HG02759 (cell line): ENCODE data around the gene HECTD2.
"Not testable (repeated sequence)": the region's sequence is repeated elsewhere in the genome, so short reads cannot be mapped to it uniquely, and the experiment has no call there.

Experiments
- ATAC-seq: cut with Tn5 transposase; IDR thresholded peaks from one replicate; pipeline ENCODE4 v1.9.1; 2021; ENCODE audit warnings: mild to moderate bottlenecking, moderate library complexity; ENCODE audit not compliant: unreplicated experiment

HECTD2 gene

DNA sequence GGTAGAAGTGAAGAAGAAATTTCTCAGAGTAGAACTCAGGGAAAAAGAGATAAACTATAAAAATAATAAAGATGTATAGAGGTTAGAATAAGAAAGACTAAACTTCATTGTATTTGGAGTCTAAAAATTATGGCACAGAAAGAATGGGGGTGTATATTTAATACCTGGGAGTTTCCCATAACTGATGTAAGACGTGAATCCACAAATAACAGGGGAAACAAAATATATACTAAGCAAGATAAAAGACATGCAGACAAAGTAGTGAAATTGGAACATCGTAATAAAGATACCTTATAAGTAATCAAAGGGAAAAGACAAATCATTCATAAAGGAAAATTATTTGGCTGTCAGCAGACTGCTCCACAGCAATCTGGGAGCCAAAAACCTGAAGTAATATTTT, 62.8 kb downstream of the HECTD2 start:
- ATAC-seq: no peak

DNA sequence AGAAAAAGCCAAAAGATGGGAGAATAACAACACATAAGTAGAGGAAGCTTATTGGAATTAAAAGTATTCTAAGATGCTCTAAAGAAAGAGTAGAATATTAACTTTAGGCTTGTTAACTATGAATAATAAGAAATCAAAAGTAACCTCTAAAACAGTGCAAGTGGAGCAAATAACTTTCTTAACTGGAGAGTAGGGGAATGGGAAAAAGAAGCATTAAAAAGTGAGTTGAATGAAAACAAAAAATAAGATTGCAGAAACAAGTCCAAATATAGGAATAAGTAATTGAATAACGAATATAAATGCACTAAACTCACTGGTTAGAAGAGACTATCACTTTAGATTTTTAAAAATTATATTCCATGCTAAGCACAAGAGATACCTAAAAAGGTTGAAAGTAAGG, 63.9 kb downstream of the HECTD2 start:
- no peak for ATAC-seq

DNA sequence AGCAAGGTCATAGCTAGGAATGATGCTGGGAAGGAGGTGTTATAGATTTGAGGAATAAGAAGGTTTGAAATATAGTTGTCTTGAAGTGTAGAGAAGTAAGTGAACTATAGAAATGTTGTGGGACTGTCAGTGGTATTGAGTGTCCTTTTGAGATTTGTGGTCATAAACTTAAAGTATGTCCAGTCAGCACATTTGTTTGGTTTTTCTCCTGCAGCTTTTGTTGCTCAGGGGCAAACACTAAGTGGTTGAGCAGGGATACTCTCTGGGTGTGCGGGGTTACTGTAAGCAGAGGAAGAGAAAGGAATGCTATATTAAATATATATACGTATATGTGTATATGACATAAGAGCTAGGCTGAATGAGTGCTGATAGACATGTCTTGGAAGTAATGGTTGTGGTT, 67.1 kb downstream of the HECTD2 start:
- no peak for ATAC-seq

DNA sequence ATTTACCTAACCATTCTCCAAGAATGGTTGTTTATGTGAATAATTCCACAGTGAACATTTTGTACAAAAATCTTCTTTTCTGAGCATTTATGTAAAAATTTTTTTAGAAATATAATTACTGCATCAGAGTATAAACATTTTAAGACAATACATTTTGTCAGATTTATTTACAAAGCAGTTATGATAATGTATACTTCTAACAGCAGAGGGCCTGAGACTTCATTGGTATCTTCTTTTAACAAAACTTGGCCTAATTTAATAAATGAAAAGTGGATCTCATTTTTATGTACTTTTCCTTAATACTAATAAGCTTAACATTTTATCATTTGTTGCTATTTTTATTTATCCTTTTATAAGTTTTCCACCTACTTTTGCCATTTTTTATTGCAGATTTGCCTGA, 69.4 kb downstream of the HECTD2 start:
- ATAC-seq: no peak

DNA sequence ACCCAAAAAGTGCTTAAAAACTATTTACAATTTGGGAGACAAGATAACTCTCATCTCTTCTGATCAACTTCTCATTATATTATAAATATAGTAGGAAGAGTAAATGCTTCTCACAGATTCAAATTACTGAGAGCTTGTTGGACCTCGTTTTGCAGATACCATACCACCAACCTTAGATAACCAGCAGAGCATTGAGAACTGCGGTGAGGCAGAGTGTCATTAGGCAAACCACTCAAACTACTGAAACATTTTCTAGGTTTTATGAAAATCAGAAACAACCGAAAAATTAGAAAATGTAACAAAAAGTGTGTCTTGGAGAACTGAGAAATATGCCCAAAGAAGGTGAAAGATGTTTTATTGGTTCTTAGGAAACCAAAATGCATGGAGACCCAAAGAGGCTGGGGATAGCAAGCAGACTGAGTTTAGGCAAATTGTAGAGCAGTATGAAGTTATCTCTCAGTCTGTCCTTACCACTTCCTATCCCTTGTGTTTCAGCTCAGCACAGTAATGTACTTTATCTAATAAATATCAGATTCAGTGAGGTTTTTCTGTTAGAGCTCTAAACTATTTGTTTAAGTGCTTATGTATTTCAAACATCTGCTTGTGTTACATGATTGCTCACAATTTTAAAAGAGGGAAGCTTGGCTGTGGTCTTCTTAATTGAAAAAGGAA, 77.9 kb downstream of the HECTD2 start:
- no peak for ATAC-seq

DNA sequence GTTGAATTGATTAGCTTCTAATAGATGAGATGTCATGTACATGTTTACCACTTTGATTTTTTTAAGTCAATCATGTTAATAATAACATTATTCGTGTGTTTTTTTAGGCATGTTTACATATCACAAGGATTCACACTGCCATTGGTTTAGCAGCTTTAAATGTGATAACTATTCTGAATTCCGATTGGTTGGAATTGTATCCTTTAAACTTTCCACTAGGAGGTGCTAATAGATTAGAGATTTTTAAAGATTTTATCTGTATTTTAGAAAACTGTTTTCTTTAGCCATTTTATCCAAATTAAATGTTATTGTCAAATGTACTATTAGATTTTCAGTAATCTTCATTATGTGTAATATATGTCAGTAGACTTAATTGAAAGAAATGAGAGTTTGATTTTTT, 83.2 kb downstream of the HECTD2 start:
- no peak for ATAC-seq

DNA sequence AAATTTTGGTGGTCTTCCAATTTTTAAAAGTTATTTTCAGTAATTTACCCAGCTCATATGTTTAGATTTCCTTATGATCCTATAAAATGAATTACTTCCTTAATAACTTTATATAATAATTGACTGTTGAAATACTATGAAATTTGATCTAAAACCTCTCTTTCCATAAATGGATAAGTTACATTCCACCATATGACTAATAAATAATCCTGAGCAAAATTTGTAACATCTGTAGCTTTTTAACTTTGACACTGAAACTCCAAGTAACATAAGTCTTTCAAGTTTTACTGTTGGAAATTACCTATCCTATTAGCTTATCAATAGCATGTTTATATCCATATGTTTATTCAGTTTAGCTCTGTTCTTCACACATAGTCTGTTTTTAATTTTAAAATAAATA, 85.3 kb downstream of the HECTD2 start:
- ATAC-seq: no peak

DNA sequence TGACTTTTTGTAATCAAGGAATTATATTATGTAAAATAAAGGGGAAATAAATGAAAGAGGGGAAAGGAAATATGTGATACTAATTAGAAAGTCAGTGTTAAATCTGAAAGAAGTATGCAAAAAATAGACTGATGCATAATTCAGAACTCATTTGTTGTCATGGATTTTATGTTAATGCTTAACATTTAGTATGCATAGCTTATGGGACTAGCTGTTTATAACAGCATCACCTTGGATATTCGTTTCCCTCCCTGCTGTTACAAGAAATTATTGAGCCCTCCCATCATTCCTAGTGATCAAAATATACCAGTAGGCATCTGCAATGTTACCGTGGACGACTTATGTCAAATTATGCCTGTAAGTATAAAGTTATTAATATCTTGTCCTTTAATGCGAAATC, 85.9 kb downstream of the HECTD2 start:
- ATAC-seq: no peak

DNA sequence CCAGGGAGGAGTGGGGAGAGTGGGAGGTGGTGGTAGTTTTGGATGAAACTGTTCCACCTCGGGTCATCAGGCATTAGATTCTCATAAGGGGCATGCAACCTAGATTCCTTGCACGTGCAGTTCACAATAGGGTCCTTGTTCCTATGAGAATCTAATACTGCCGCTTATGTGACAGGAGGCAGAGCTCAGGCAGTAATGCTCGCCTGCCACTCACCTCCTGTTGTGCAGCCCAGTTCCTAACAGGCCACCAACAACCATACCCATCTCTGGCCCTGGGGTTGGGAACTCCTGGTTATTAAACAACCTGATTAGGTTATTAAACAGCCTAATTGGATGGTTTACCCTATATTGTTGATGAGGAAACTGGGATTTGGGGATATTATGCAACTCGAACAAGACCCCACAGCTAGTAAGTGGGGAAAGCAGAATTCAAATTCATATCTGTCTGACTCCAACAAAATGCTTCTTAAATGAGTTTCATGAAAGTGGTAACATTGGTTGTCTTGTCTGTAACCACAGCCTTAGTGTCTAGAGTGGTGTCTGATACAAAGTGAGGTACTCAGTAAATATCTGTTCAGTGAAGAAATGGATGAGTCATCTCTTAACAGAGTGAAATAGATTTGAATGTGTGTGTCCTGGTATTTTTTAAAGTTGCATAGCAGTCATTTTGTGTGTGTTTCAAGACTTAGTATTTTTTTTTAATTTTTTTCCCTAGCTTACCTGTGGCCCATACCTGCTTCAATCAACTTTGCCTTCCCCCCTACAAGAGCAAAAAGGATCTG, 101.6 kb downstream of the HECTD2 start:
- ATAC-seq: no peak

DNA sequence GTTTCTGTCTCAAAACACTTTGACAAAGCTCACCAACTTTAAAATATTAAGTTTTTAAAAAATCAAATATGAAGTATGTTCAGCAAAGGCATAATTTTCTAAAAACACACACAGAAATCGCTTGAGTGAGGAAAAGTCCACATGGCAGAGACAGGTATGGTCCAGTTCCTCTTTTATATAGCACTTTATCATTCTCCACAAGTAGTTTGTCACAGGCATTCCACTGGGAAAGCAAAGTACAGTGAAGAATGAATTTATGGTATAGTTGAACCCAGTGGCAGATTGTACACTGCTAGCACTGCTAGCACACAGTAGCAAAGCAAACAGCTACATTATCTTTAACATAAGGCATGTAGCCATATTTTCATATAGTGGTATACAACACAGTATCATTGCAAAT, 102.3 kb downstream of the HECTD2 start:
- ATAC-seq: no peak

DNA sequence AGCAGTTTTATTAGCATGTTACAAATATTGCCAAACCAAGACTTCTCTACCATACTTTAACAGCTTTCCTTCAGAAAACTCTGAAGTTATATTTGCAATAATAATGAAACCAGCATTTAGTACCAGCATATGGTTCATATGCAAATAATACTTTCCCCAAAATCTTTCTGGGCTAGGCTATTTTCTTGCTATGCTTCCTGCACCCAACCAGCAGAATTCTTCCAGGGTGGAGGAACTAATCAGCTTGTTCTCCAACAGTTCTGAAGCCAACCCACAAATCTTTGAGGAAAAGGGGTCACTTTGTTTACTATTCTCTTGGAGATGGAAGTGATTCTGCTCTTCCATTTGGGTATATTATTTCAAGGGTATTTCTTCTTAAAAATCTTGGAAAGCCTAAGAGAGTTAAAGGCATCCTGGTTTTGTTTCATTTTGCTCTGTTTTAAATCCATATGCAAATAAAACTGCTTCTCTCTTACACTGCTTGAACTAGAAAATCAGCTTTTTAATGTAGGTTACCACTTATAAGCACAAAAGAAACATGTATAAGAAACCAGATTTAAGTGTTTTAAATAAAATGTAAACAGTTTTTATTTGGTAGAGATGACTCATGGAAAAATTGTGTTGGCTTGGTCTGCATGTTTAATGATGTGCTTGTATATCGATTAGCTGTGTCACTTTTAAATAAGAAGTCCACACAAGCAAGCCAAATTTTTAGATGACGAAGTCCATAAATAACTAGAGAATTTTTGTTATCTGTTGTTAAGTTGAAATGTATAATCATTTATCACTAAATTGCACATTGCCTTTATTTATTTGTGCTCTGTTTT, 103.7 kb downstream of the HECTD2 start:
- ATAC-seq: no peak

DNA sequence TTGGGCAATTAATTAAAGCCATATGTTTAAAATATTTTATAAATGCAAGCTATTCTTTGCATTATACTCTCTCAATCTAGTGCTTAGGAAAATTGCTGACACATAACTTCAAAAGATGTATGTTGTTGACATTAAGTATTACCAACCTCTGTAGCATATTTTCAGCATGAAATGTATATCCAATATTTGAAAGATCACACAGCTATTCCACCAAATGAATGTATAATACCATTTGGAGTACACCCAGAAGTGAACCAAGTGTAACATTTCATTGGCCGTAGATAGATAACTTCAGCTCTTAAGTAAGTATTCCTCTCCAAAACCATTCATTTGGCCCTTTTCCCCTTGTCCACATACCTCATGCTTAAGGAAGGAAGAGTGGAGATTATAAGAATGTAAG, 104.6 kb downstream of the HECTD2 start:
- ATAC-seq: no peak

DNA sequence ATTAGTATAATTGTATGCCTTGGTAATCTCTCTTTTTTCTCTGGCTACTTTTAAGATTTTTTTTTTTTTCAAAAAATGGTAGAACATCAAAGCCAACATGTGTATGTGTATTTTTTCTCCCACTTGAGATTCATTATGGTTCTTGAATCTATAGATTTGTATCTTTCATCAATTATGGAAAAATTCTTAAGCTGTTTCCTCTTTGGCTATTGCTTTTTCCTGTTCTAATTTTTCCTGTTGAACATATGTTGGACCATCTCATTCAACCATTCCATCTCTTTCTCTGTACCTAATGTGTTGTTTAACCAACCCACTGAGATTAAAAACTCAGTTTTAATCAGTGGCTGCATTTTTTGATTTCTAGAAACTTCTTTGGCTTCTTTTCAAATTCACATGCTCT, 107.2 kb downstream of the HECTD2 start:
- no peak for ATAC-seq

DNA sequence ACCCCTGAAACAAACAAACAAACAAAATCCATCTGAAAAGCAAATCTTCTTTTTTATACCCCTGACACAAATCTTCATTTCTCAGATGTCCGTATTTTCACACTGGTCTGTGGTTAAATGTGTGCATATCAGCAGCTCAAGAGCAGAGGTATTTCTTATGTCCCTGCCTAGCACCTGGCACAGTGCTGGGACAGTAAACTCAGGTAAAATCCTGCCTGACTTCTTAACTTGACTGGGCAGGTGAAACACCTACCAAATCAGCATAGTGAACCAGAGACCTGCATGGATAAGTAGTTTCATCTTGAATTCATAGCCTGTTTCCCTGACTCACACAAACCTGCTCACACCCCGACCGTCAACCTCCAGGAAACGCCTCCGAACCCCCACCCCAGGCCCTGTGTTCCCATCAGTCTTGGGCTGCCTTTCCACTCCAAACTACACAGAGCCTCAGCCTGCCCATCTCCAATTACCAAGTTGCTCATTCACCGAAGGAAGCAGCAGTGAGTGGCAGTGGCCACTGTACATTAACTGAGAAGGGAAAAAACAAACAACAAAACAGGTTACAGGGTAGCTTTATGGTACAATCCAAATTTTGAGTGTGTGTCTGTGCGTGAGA, 109.9 kb downstream of the HECTD2 start:
- no peak for ATAC-seq

DNA sequence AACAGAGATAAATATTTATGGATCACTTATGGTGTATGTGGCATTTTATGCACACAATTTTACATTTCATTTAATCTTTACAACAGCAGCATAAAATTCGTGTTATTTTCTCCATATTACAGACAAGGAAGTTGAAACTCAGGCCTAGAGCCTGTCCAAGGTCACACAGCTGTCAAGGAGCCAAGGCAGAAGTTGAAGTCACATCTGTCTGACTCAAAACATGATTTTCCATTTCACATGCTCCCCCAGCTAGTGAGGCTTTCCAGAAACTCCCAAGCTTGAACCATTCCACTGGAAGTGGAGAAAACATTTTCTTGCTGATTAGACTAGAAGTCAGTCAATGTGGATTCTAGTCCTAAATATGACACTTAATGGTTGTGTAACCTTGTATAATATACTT, 110.5 kb downstream of the HECTD2 start:
- ATAC-seq: no peak

DNA sequence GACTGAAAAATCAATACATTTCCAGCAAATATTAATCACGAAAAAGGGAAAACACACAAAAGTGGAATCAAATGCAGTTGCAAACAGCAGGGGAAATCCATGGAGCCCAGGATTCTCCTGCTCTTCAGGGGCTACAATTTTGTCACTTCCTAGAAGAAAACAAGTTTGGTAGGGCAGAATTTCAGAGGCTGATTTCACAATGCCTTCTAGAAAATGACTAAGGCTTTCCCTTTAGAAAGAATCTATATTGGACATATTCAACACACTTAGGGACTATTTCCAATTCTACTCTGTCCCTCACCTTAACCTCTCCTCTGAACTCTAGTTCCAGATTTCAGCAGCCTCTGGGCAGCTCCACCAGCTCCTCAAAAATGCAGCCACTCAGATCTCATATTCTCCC, 111.3 kb downstream of the HECTD2 start:
- ATAC-seq: no peak

DNA sequence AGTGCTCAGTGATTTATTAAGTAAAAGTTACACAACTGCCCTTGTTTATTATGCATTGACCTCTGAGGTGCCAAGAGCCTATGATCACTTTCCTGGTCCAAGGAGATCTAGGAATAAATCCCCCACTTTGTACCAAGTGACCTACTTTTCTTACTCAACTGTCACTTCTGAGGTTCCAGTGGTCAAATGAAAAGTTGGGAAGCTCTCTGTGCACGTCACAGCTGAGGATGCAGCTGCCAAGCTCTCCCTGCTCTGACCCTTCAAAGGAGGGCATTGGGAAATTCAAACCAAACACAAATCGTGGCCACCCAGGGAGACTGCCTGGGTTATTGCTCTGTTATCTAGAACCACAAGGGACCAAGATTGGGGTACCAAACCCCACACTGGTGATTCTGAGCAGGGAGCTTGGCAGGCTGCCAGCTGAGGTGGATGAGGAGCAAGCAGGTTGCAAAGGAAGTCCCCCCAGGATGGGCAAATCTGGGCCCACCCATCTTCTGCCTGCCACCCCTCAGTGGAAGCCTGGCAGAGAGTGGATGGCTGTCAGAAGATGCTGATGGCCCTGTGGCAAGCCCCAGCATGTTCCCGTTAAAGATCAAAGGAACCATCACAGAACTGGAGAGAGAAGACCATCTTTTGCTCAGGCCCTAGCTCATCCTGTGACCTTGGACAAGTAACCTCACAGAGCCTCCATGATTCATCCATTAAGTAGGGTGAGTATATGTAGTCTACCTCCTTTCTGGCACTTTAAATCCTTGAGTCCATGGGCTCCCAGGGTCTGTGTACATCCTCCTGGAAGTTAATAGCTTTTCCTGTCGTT, 116.0 kb downstream of the HECTD2 start:
- no peak for ATAC-seq

DNA sequence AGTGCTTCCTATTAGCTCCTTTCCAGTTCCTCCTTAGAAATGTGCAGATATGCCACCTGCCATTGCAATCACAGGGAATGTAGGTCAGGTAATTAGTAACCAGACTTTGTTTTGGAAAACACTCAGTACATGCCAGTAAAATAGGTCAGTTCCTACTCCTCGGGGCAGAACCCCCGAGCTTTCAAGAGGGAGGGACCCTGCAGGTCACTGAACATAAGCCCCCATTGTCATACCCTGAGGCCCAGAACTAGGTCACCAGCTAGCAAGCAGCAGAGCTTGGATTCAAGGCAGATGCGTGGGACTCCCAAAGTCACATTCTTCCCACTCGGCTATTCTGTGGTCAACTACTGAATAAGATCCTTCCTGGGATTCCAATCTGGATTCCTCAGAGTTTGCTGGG, 117.9 kb downstream of the HECTD2 start:
- ATAC-seq: no peak

DNA sequence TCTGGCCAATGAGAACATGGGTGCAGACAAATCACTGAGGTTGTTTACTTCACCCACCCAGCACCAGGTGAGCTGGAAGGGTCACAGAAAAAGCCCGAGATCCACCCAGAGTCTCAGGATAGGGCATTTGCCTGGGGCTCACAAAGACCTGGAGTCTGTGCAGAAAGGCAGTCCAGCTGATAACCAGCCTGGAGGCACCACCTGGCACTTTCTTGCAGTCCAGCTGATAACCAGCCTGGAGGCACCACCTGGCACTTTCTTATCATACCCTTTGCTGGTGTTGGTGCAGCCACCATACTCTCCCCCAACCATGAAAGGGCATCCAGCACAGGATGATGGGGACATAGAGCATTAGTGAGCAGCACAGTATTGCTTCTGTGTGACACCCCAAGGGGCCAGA, 118.6 kb downstream of the HECTD2 start:
- ATAC-seq: no peak

DNA sequence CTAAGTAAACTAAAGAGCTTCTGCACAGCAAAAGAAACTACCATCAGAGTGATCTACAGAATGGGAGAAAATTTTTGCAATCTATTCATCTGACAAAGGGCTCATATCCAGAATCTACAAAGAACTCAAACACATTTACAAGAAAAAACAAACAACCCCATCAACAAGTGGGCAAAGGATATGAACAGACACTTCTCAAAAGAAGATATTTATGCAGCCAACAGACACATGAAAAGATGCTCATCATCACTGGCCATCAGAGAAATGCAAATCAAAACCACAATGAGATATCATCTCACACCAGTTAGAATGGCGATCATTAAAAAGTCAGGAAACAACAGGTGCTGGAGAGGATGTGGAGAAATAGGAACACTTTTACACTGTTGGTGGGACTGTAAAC, 124.6 kb downstream of the HECTD2 start:
- ATAC-seq: not testable (repeated sequence)

DNA sequence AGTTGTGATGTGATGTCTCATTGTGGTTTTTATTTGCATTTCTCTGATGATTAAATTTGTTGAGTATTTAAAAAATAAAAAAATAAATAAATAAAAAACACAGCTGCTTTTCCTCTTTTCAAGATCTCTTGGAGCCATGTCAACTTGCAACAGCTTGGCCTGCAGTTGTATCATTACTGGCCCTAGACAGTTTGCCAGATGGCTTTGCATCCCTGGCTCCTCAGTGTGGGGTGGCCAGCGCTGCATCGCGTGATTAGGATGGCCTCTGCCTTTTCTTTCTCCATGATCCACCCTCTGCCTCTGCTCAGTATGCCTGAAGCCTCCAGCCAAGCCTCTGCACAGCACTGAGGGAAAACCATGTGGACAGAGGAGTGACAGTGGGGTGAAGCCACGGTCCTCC, 126.0 kb downstream of the HECTD2 start:
- no peak for ATAC-seq
